HG02571 (cell line): ENCODE data around the gene ZNF277.

ENCODE experiments used
- ATAC-seq: cut with Tn5 transposase; IDR thresholded peaks from one replicate; pipeline ENCODE4 v1.9.1; 2021; ENCODE audit warnings: mild to moderate bottlenecking, moderate library complexity; ENCODE audit not compliant: unreplicated experiment

Gene ZNF277

GRCh38 chr7:112338786-112339185 is 132.3 kb downstream of the ZNF277 start:
- ATAC-seq: no peak

- no peak for ATAC-seq
Observed at GRCh38 chr7:112341464-112341863, 135.0 kb downstream of the ZNF277 start.

GRCh38 chr7:112346381-112347060 is 140.0 kb downstream of the ZNF277 start:
- ATAC-seq: no peak

GRCh38 chr7:112347088-112347487 is 140.6 kb downstream of the ZNF277 start:
- no peak for ATAC-seq

GRCh38 chr7:112350585-112350984 is 144.1 kb downstream of the ZNF277 start:
- ATAC-seq: no peak

- no peak for ATAC-seq
Observed at GRCh38 chr7:112356596-112356995, 150.1 kb downstream of the ZNF277 start.

- ATAC-seq: no peak
Observed at GRCh38 chr7:112357136-112357535, 150.6 kb downstream of the ZNF277 start.

- no peak for ATAC-seq
Observed at GRCh38 chr7:112358513-112358912, 152.0 kb downstream of the ZNF277 start.

- ATAC-seq: no peak
Observed at GRCh38 chr7:112359086-112359485, 152.6 kb downstream of the ZNF277 start.

GRCh38 chr7:112360681-112361080 is 154.2 kb downstream of the ZNF277 start:
- ATAC-seq: no peak

- ATAC-seq: no peak
Observed at GRCh38 chr7:112361154-112361553, 154.7 kb downstream of the ZNF277 start.

- no peak for ATAC-seq
Observed at GRCh38 chr7:112362053-112362650, 155.7 kb downstream of the ZNF277 start.

GRCh38 chr7:112362731-112363131 is 156.2 kb downstream of the ZNF277 start:
- no peak for ATAC-seq

GRCh38 chr7:112364388-112364787 is 157.9 kb downstream of the ZNF277 start:
- no peak for ATAC-seq

- ATAC-seq: no peak
Observed at GRCh38 chr7:112365551-112365950, 159.1 kb downstream of the ZNF277 start.

GRCh38 chr7:112366886-112367285 is 160.4 kb downstream of the ZNF277 start:
- ATAC-seq: no peak

- ATAC-seq: no peak
Observed at GRCh38 chr7:112370436-112370835, 163.9 kb downstream of the ZNF277 start.

- ATAC-seq: no peak
Observed at GRCh38 chr7:112371701-112372100, 165.2 kb downstream of the ZNF277 start.

GRCh38 chr7:112372101-112372500 is 165.6 kb downstream of the ZNF277 start:
- ATAC-seq: no peak

GRCh38 chr7:112377593-112377992 is 171.1 kb downstream of the ZNF277 start:
- no peak for ATAC-seq

GRCh38 chr7:112381311-112382091 is 175.0 kb downstream of the ZNF277 start:
- ATAC-seq: no peak
